GM06990 (cell line): ENCODE data around the gene IL22RA2.
A peak's percentile ranks its signal among the peaks of the same experiment; 100 is the strongest.

Experiments
- DNase-seq: peaks from one replicate; pipeline ENCODE4 v3.0.0-alpha.2; 2011; ENCODE audit not compliant: insufficient read length; ENCODE audit errors: extremely low read depth
- H3K27me3 ChIP-seq: replicated peaks from 2 replicates; pipeline ENCODE4 v1.6.0; 2011; ENCODE audit warnings: low read length; ENCODE audit not compliant: control insufficient read depth, insufficient read depth
- H3K36me3 ChIP-seq: 2 replicates; pipeline ENCODE4 v1.5.1; 2011; ENCODE audit warnings: low read length; ENCODE audit not compliant: control insufficient read depth, insufficient read depth
- H3K4me3 ChIP-seq: replicated peaks from 2 replicates; pipeline ENCODE4 v1.5.1; 2011; ENCODE audit warnings: low read depth, mild to moderate bottlenecking, control low read depth, low read length
- TF ChIP-seq, protein P1 (sequence below): IDR thresholded peaks from 2 replicates; pipeline ENCODE4 v1.5.1; 2011; ENCODE audit warnings: low read length, control low read depth, mild to moderate bottlenecking, inconsistent platforms; ENCODE audit not compliant: insufficient read depth, poor library complexity, severe bottlenecking

IL22RA2 gene

GRCh38 chr6:137175868-137176245, 2.4 kb upstream of the IL22RA2 start:
- TF ChIP-seq, protein P1, sequence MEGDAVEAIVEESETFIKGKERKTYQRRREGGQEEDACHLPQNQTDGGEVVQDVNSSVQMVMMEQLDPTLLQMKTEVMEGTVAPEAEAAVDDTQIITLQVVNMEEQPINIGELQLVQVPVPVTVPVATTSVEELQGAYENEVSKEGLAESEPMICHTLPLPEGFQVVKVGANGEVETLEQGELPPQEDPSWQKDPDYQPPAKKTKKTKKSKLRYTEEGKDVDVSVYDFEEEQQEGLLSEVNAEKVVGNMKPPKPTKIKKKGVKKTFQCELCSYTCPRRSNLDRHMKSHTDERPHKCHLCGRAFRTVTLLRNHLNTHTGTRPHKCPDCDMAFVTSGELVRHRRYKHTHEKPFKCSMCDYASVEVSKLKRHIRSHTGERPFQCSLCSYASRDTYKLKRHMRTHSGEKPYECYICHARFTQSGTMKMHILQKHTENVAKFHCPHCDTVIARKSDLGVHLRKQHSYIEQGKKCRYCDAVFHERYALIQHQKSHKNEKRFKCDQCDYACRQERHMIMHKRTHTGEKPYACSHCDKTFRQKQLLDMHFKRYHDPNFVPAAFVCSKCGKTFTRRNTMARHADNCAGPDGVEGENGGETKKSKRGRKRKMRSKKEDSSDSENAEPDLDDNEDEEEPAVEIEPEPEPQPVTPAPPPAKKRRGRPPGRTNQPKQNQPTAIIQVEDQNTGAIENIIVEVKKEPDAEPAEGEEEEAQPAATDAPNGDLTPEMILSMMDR: no peak
- H3K27me3 ChIP-seq: no peaks in the 10 kb centered on the region
- no peak for DNase-seq
- no peaks in the 10 kb centered on the region for H3K36me3 ChIP-seq
- H3K4me3 ChIP-seq: no peak overlapping the region

DNA sequence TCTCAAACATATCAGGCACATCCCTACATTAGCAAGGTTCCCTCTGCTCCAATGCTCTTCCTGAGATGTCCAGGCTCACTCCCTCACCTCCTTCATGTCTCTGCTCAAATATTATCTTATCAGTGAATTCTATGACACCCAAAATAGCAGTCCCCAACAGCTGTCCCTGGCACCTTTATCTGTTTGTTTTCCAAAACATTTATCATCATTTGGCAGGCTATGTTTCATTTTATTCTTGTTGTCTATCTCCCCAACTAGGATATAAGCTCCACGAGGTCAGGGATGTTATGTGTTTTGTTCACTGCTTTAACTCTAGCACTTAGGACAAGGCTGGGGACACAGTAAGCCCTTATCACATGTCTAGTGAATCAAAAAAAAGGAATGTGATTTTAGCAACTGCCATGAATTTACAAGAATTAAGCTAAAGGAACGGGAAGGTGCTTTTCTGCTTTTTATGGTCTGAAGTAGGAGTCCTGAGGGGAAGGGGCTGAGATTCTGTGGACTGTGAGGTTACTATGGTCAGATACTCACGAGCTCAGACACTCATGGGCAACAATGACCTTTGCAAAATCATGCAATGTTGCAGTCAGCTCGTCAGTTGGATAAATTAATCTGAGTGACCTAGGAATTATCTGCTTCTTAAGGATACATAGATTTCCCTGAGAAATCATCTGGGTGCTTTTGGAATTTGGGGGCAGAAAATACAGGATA, 1.9 kb upstream of the IL22RA2 start:
- Histone ChIP-seq H3K36me3 (no peaks in the 10 kb centered on the region), H3K4me3 (no peak overlapping the region), H3K27me3 (no peaks in the 10 kb centered on the region)
- TF ChIP-seq, protein P1: no peak
- no peak for DNase-seq

DNA sequence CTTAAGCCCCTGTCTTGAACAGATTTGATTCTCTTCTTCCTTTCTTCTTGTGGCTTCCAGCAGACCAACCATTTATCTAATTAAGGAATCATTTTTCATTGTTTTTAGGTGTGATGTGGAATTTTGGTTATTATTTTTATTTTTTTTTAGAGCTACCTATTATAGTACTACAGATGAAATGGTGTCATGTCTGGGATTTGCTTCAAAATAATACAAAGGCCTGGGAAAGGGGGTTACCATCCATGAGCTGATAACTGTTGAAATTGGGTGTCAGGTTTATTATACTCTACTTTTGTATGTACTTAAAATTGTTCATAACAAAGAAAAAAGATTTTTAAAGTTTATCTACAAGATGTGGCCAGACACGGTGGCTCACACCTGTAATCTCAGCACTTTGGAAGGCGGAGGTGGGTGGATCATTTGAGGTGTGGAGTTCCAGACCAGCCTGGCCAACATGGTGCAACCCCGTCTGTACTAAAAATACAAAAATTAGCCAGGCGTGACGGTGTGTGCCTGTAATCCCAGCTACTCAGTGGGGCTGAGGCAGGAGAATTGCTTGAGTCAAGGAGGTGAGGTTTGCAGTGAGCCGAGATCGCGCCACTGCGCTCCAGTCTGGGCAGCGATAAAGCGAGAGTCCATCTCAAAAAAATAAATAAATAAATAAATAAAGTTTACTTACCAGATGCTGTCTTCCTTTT, 561 bp downstream of the IL22RA2 start:
- Histone ChIP-seq H3K4me3 (no peak overlapping the region), H3K27me3 (no peaks in the 10 kb centered on the region), H3K36me3 (no peaks in the 10 kb centered on the region)
- TF ChIP-seq, protein P1: no peak
- DNase-seq: no peak

GRCh38 chr6:137171824-137172733, 1.4 kb downstream of the IL22RA2 start:
- H3K4me3 ChIP-seq: no peak overlapping the region
- peak; percentile 81 for DNase-seq

DNA sequence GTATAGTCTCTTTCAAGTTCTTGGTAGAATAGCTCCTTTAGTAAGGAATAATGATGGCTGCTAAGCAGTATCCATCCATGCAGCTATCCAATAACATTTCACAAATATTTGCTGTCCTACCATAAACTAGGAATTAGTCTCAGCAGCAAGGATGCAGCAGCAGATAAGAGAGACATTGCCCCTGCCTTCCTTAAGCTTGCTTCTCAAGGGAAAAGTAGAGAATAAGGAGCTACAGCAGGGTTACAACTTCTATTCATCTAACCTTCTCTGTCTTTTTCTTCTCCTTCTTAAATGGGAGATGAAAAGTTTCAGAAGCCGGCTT, 2.4 kb downstream of the IL22RA2 start:
- H3K27me3 ChIP-seq: no peaks in the 10 kb centered on the region
- TF ChIP-seq, protein P1: no peak
- DNase-seq: no peak
- H3K36me3 ChIP-seq: no peaks in the 10 kb centered on the region
- H3K4me3 ChIP-seq: no peak overlapping the region

More at GRCh38 chr6:137171824-137172733, 1.4 kb downstream of the IL22RA2 start:
- TF ChIP-seq, protein P1: no peak
- no peaks in the 10 kb centered on the region for H3K27me3 ChIP-seq
- no peaks in the 10 kb centered on the region for H3K36me3 ChIP-seq
